HCT116 (cell line): ENCODE results near the gene DCP2. TPM values are rescaled to one million over a fixed set of nuclear protein-coding genes. Genes with fewer than 3 reads are reported as not detected.

Experiments
- ATAC-seq: fragments of 200-7000 bp; cut with Tn5 transposase; 2 replicates; pipeline ENCODE4 v1.9.1; 2020; ENCODE audit warnings: mild to moderate bottlenecking, moderate library complexity
- BruUV-seq: library from RNA; stranded (reverse); fragments of 400-500 nt; replicated peaks from 2 replicates; lab custom pipeline; 2021; lab: Mats Ljungman, UMichigan
- CTCF ChIA-PET: fragments of 300-600 bp; sonication (Branson Sonifier 250); formaldehyde crosslinking; loops from one replicate; lab custom pipeline; 2021; ENCODE audit warnings: antibody characterized with exemption; lab: Charles Lee
- POLR2A ChIA-PET: fragments of 300-600, 350-600 bp; sonication (Branson Sonifier 250); formaldehyde crosslinking; loops from one replicate; lab custom pipeline; 2021; ENCODE audit warnings: antibody characterized with exemption; lab: Charles Lee
- RAD21 ChIA-PET, 2 experiments: fragments of 300-600 bp; sonication (Branson Sonifier 250); formaldehyde crosslinking; loops; one replicate each; lab custom pipeline; 2023; ENCODE audit warnings: low total read pairs in 2 of 2; ENCODE audit not compliant: uncharacterized antibody in 2 of 2, unreplicated experiment in 2 of 2, low non-redundant PET in 1 of 2; lab: Charles Lee
- DNase-seq: peaks from one replicate; pipeline ENCODE4 v3.0.0-alpha.2; 2010; ENCODE audit warnings: low read depth, low spot score
- H2AFZ ChIP-seq: fragments of 200-600 bp; shearing (Covaris generic), sonication (generic); 2 replicates; pipeline ENCODE4 v1.6.1; 2017; ENCODE audit warnings: low read depth, mixed run types, mixed read lengths, antibody characterized with exemption, low read length; ENCODE audit not compliant: poor library complexity, severe bottlenecking
- H3K27ac ChIP-seq: 2 replicates; pipeline ENCODE4 v1.5.1; 2012; ENCODE audit warnings: low read depth, low read length
- H3K27me3 ChIP-seq: fragments of 200-600 bp; sonication (generic); 2 replicates; pipeline ENCODE4 v1.6.1; 2016; ENCODE audit warnings: mixed run types, low read length, mixed read lengths; ENCODE audit not compliant: insufficient read depth
- H3K36me3 ChIP-seq, 2 experiments: fragments of 200-500 bp in 1 of 2; fragments of 200-600 bp in 1 of 2; sonication (Bioruptor generic) in 1 of 2; sonication (generic) in 1 of 2; 2 replicates each; pipeline versions ENCODE4 v1.5.1 to v1.6.1; 2014 to 2016; ENCODE audit warnings: low read length in 2 of 2, inconsistent platforms in 1 of 2, mixed read lengths in 1 of 2, mixed run types in 1 of 2; ENCODE audit not compliant: insufficient read depth in 2 of 2, control insufficient read depth in 1 of 2
- H3K4me1 ChIP-seq, 2 experiments: fragments of 200-600 bp in 1 of 2; sonication (generic) in 1 of 2; 2 replicates each; pipeline versions ENCODE4 v1.5.1 to v1.6.1; 2012 to 2017; ENCODE audit warnings: low read length in 2 of 2, inconsistent platforms in 1 of 2, mild to moderate bottlenecking in 1 of 2, mixed read lengths in 1 of 2, mixed run types in 1 of 2, moderate library complexity in 1 of 2; ENCODE audit not compliant: insufficient read depth in 2 of 2, control insufficient read depth in 1 of 2
- H3K4me2 ChIP-seq: fragments of 200-600 bp; sonication (generic); 2 replicates; pipeline ENCODE4 v1.6.1; 2017; ENCODE audit warnings: mixed run types, low read length, mixed read lengths
- H3K4me3 ChIP-seq, 2 experiments: fragments of 200-600 bp in 1 of 2; sonication (generic) in 1 of 2; replicated peaks in 1 of 2; 2 replicates each; pipeline ENCODE4 v1.5.1; 2011 to 2016; ENCODE audit warnings: low read length in 2 of 2, control low read depth in 1 of 2, low read depth in 1 of 2, mild to moderate bottlenecking in 1 of 2, mixed read lengths in 1 of 2, mixed run types in 1 of 2
- H3K79me2 ChIP-seq: fragments of 200-600 bp; sonication (generic); 2 replicates; pipeline ENCODE4 v1.6.1; 2017; ENCODE audit warnings: mild to moderate bottlenecking, mixed run types, low read length, moderate library complexity, mixed read lengths; ENCODE audit not compliant: insufficient read depth
- H3K9ac ChIP-seq: fragments of 200-600 bp; sonication (generic); 2 replicates; pipeline ENCODE4 v1.6.1; 2016; ENCODE audit warnings: low read length, mixed read lengths
- H3K9me2 ChIP-seq: fragments of 200-600 bp; sonication (generic), shearing (Covaris generic); 2 replicates; pipeline ENCODE4 v1.6.1; 2017; ENCODE audit warnings: mixed run types, mild to moderate bottlenecking, moderate library complexity; ENCODE audit not compliant: insufficient read depth
- H3K9me3 ChIP-seq, 2 experiments: fragments of 200-500 bp in 1 of 2; fragments of 200-600 bp in 1 of 2; sonication (Bioruptor generic) in 1 of 2; sonication (generic) in 1 of 2; 2 replicates each; pipeline ENCODE4 v1.6.1; 2014 to 2017; ENCODE audit warnings: low read length in 2 of 2, mixed read lengths in 2 of 2, inconsistent platforms in 1 of 2, low read depth in 1 of 2, mild to moderate bottlenecking in 1 of 2, mixed run types in 1 of 2, moderate library complexity in 1 of 2; ENCODE audit not compliant: control insufficient read depth in 1 of 2, insufficient read depth in 1 of 2
- H4K20me1 ChIP-seq: fragments of 200-600 bp; sonication (generic), shearing (Covaris generic); 2 replicates; pipeline ENCODE4 v1.6.1; 2017; ENCODE audit warnings: mixed run types, mild to moderate bottlenecking, moderate library complexity; ENCODE audit not compliant: insufficient read depth
- CBX3 ChIP-seq: IDR thresholded peaks from 2 replicates; pipeline ENCODE4 v1.6.1; 2012; ENCODE audit warnings: low read depth
- CEBPB ChIP-seq: IDR thresholded peaks from 2 replicates; pipeline ENCODE4 v1.6.1; 2012; ENCODE audit warnings: low read depth
- EGR1 ChIP-seq: IDR thresholded peaks from 2 replicates; pipeline ENCODE4 v1.6.1; 2012; ENCODE audit warnings: low read depth
- ELF1 ChIP-seq: IDR thresholded peaks from 2 replicates; pipeline ENCODE4 v1.6.1; 2012; ENCODE audit warnings: low read depth, borderline replicate concordance
- EZH2phosphoT487 ChIP-seq: fragments of 200-600 bp; IDR thresholded peaks from 2 replicates; pipeline ENCODE4 v1.6.1; 2018; ENCODE audit warnings: antibody characterized with exemption, borderline replicate concordance
- FOSL1 ChIP-seq: IDR thresholded peaks from 2 replicates; pipeline ENCODE4 v1.6.1; 2012; ENCODE audit warnings: low read depth
- JUND ChIP-seq: IDR thresholded peaks from 2 replicates; pipeline ENCODE4 v1.6.1; 2012
- POLR2A ChIP-seq: IDR thresholded peaks from 2 replicates; pipeline ENCODE4 v1.7.0; 2011; ENCODE audit warnings: borderline replicate concordance; ENCODE audit not compliant: insufficient read depth, insufficient read length; ENCODE audit errors: extremely low read depth
- POLR2AphosphoS5 ChIP-seq: IDR thresholded peaks from 2 replicates; pipeline ENCODE4 v1.6.1; 2011; ENCODE audit warnings: mild to moderate bottlenecking, low read depth, low read length, moderate library complexity
- SIN3A ChIP-seq: IDR thresholded peaks from 2 replicates; pipeline ENCODE4 v1.6.1; 2012; ENCODE audit warnings: low read depth
- SP1 ChIP-seq: IDR thresholded peaks from 2 replicates; pipeline ENCODE4 v1.6.1; 2012; ENCODE audit warnings: low read depth
- SRF ChIP-seq: IDR thresholded peaks from 2 replicates; pipeline ENCODE4 v1.6.1; 2012; ENCODE audit warnings: low read depth
- TCF7L2 ChIP-seq: IDR thresholded peaks from 2 replicates; pipeline ENCODE4 v1.7.0; 2011; ENCODE audit warnings: borderline replicate concordance, inconsistent platforms; ENCODE audit not compliant: insufficient read depth, insufficient read length; ENCODE audit errors: extremely low read depth
- ZFX ChIP-seq: fragments of 450-650 bp; IDR thresholded peaks from 2 replicates; pipeline ENCODE4 v1.6.1; 2017
- intact Hi-C: fragments of 100-400 bp; cut with micrococcal nuclease; formaldehyde crosslinking; loops from 2 replicates; pipeline ENCODE4 v1.10.0; 2022
- total RNA-seq: library from RNA; stranded (reverse); gene quantifications from one replicate; pipeline ENCODE4 v1.2.1, GENCODE V29; 2021; ENCODE audit not compliant: unreplicated experiment
- TF ChIP-seq, protein P1 (sequence below): IDR thresholded peaks from 2 replicates; pipeline ENCODE4 v1.6.1; 2011; ENCODE audit warnings: mild to moderate bottlenecking, low read length, moderate library complexity; ENCODE audit not compliant: insufficient replicate concordance; ENCODE audit errors: extremely low read depth
- TF ChIP-seq, protein P2 (sequence below): IDR thresholded peaks from 2 replicates; pipeline ENCODE4 v1.6.1; 2012
- TF ChIP-seq, protein P3 (sequence below): IDR thresholded peaks from 2 replicates; pipeline ENCODE4 v1.6.1; 2012
- TF ChIP-seq, protein P4 (sequence below): IDR thresholded peaks from 2 replicates; pipeline ENCODE4 v1.6.1; 2012; ENCODE audit warnings: low read depth
- TF ChIP-seq, protein P5 (sequence below), 3 experiments: fragments of 200-600 bp in 1 of 3; sonication (generic) in 1 of 3; IDR thresholded peaks in 2 of 3; conservative IDR thresholded peaks in 1 of 3; 2 replicates each; pipeline ENCODE4 v1.5.1; 2012 to 2017; ENCODE audit warnings: low read depth in 2 of 3, low read length in 2 of 3, antibody characterized with exemption in 1 of 3, borderline replicate concordance in 1 of 3, control low read depth in 1 of 3, mild to moderate bottlenecking in 1 of 3, mixed read lengths in 1 of 3, mixed run types in 1 of 3, moderate library complexity in 1 of 3; ENCODE audit not compliant: insufficient read depth in 1 of 3

The DCP2 gene
- total RNA-seq, 1 experiment from 2014 or later: 57.1 TPM

DNA sequence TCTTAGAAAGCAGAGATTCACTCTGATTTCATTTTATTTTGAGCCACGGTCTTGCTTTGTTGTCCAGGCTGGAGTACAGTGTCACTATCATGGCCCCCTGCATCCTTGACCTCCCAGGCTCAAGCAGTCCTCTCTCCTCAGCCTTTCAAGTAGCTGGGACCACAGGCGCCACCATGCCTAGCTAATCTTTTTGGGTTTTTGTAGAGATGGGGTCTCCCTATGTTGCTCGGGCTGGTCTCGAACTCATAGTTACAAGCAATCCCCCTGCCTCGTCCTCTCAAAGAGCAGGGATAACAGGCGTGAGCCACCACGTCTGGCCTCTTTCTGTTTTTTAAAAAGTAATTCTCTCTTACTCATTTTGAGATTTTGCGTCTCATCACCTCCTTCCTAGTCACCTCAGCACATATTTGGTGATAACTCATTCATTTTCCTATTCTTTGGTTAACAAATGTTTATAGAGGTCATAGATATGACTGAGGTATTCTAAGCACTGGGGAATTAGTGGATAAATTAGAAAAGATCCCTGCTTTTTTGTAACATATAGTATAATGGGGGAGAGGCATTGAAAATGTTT lies 10.8 kb upstream of the DCP2 start:
- CTCF ChIA-PET: no interaction called here
- TF ChIP-seq, protein P1, sequence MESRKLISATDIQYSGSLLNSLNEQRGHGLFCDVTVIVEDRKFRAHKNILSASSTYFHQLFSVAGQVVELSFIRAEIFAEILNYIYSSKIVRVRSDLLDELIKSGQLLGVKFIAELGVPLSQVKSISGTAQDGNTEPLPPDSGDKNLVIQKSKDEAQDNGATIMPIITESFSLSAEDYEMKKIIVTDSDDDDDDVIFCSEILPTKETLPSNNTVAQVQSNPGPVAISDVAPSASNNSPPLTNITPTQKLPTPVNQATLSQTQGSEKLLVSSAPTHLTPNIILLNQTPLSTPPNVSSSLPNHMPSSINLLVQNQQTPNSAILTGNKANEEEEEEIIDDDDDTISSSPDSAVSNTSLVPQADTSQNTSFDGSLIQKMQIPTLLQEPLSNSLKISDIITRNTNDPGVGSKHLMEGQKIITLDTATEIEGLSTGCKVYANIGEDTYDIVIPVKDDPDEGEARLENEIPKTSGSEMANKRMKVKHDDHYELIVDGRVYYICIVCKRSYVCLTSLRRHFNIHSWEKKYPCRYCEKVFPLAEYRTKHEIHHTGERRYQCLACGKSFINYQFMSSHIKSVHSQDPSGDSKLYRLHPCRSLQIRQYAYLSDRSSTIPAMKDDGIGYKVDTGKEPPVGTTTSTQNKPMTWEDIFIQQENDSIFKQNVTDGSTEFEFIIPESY: no peak
- TF ChIP-seq SRF (no peak), JUND (no peak), SIN3A (no peak), EGR1 (no peak), CEBPB (no peak), ELF1 (no peak), POLR2AphosphoS5 (no peak), CBX3 (no peak), SP1 (no peak), TCF7L2 (no peak), EZH2phosphoT487 (no peak), POLR2A (no peak), FOSL1 (no peak), ZFX (no peak)
- TF ChIP-seq, protein P2, sequence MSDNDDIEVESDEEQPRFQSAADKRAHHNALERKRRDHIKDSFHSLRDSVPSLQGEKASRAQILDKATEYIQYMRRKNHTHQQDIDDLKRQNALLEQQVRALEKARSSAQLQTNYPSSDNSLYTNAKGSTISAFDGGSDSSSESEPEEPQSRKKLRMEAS: no peak
- TF ChIP-seq, protein P3, sequence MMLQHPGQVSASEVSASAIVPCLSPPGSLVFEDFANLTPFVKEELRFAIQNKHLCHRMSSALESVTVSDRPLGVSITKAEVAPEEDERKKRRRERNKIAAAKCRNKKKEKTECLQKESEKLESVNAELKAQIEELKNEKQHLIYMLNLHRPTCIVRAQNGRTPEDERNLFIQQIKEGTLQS: no peak
- TF ChIP-seq, protein P4, sequence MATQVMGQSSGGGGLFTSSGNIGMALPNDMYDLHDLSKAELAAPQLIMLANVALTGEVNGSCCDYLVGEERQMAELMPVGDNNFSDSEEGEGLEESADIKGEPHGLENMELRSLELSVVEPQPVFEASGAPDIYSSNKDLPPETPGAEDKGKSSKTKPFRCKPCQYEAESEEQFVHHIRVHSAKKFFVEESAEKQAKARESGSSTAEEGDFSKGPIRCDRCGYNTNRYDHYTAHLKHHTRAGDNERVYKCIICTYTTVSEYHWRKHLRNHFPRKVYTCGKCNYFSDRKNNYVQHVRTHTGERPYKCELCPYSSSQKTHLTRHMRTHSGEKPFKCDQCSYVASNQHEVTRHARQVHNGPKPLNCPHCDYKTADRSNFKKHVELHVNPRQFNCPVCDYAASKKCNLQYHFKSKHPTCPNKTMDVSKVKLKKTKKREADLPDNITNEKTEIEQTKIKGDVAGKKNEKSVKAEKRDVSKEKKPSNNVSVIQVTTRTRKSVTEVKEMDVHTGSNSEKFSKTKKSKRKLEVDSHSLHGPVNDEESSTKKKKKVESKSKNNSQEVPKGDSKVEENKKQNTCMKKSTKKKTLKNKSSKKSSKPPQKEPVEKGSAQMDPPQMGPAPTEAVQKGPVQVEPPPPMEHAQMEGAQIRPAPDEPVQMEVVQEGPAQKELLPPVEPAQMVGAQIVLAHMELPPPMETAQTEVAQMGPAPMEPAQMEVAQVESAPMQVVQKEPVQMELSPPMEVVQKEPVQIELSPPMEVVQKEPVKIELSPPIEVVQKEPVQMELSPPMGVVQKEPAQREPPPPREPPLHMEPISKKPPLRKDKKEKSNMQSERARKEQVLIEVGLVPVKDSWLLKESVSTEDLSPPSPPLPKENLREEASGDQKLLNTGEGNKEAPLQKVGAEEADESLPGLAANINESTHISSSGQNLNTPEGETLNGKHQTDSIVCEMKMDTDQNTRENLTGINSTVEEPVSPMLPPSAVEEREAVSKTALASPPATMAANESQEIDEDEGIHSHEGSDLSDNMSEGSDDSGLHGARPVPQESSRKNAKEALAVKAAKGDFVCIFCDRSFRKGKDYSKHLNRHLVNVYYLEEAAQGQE: no peak
- TF ChIP-seq, protein P5, sequence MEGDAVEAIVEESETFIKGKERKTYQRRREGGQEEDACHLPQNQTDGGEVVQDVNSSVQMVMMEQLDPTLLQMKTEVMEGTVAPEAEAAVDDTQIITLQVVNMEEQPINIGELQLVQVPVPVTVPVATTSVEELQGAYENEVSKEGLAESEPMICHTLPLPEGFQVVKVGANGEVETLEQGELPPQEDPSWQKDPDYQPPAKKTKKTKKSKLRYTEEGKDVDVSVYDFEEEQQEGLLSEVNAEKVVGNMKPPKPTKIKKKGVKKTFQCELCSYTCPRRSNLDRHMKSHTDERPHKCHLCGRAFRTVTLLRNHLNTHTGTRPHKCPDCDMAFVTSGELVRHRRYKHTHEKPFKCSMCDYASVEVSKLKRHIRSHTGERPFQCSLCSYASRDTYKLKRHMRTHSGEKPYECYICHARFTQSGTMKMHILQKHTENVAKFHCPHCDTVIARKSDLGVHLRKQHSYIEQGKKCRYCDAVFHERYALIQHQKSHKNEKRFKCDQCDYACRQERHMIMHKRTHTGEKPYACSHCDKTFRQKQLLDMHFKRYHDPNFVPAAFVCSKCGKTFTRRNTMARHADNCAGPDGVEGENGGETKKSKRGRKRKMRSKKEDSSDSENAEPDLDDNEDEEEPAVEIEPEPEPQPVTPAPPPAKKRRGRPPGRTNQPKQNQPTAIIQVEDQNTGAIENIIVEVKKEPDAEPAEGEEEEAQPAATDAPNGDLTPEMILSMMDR (IDR thresholded peaks at IDR 0.05 in 2 of 3, conservative IDR thresholded peaks at IDR 0.05 in 1 of 3; ENCODE audit: borderline replicate concordance in 1 of 3, insufficient read depth in 1 of 3, low read depth in 2 of 3, low read length in 2 of 3): no peak
- RAD21 ChIA-PET: interaction anchor here in 1 of 2 experiments (0.8 kb wide), 1 partner anchor 44 kb away, joined by 3 read pairs; no protein-coding TSS in a partner anchor
- H2AFZ ChIP-seq: no peak overlapping the region
- no peak overlapping the region for H3K4me2 ChIP-seq
- intact Hi-C loops: loop anchor here (2.0 kb wide), 1 partner anchor 415 kb away; no protein-coding TSS in a partner anchor
- no peaks in the 10 kb centered on the region for H4K20me1 ChIP-seq
- peaks cover 3 to 18% of the 10 kb centered on the region in 2 experiments; a peak in 3 of 4 replicates for H3K4me1 ChIP-seq
- no peak overlapping the region for H3K27ac ChIP-seq
- H3K9me3 ChIP-seq: no peaks in the 10 kb centered on the region
- BruUV-seq: no TSS peak
- ATAC-seq: no peak
- POLR2A ChIA-PET: interaction anchor here (1.2 kb wide), 1 partner anchor 11 kb away, joined by 4 read pairs; the partner anchor contains the start of gene DCP2
- H3K79me2 ChIP-seq: no peaks in the 10 kb centered on the region
- H3K36me3 ChIP-seq: no peaks in the 10 kb centered on the region
- H3K4me3 ChIP-seq: no peak overlapping the region
- no peak for DNase-seq
- H3K9ac ChIP-seq: no peak overlapping the region
- no peaks in the 10 kb centered on the region for H3K9me2 ChIP-seq
- no peaks in the 10 kb centered on the region for H3K27me3 ChIP-seq
